T47D (cell line): Measurements from ENCODE around the gene AFAP1L1.
A peak's percentile ranks its signal among the peaks of the same experiment; 100 is the strongest.

Experiments used
- DNase-seq, 2 experiments: peaks; one replicate each; pipeline versions ENCODE4 v3.0.0 to v3.0.0-alpha.2; 2011 to 2012; ENCODE audit warnings: low read depth in 1 of 2, low spot score in 1 of 2
- JUND ChIP-seq: IDR thresholded peaks from 2 replicates; pipeline ENCODE4 v1.6.1; 2012; ENCODE audit warnings: low read depth
- in situ Hi-C: cut with HindIII; loops from 2 replicates; pipeline ENCODE4 v1.10.0; 2016; ENCODE audit warnings: low sequenced_read_pairs, low pct_unique_long_range_greater_than_20kb

AFAP1L1 gene

DNA sequence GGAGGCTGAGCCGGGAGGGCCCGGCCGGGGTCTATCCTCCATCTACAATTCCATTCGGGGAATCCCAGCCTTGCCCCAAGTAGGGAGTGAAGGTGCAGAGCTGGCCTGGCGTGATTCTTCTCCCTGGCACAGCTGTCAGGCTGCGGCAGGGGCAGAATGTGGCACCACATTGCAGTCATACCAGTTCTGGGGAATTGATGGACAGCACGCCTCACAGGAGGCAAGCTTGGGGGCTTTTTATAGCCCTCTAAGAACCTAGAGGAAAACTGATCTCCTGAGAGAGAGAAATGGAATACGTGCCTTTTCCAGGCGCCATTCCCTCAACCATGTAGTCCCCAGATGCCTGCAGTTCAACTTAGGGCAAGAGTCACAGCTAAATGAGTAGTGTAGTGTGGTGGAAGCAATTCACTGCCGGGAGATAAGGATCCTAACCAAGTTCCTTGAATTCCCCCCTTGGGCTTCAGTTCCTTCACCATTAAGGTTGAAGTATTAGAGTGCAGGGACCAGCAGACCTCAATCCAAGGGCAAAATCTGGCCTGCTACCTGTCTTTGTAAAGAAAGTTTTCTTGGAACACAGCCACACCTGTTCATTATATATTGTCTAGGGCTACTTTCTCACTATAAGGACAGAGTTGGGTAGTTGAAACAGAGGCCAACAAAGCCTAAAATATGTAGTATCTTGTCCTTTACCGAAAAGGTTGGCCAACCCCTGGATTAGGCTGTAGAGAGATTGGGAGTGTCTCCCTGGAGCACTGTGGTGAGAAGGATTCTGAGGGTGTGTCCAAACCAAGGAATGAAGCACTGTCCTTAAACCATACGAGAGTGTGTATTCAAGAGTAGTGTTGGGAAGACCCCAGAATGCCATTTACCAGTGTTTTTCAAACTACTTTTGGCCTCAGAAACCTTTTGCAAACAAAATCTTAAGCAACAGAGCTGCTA, 10.6 kb downstream of the AFAP1L1 start:
- in situ Hi-C loops = no loop called here
- DNase-seq = peak in 1 of 2 experiments; percentile 18
- TF ChIP-seq JUND = no peak

- peak in 1 of 2 experiments; percentile 15 for DNase-seq
- in situ Hi-C loops = no loop called here
- TF ChIP-seq JUND = no peak
Observed at GRCh38 chr5:149282966-149283332, 11.3 kb downstream of the AFAP1L1 start.

GRCh38 chr5:149283626-149284480, 12.2 kb downstream of the AFAP1L1 start:
- TF ChIP-seq JUND = no peak
- DNase-seq = no peak
- in situ Hi-C loops = no loop called here

- DNase-seq = no peak
- TF ChIP-seq JUND = no peak
- in situ Hi-C loops = no loop called here
Observed at GRCh38 chr5:149284501-149284900, 12.8 kb downstream of the AFAP1L1 start.

DNA sequence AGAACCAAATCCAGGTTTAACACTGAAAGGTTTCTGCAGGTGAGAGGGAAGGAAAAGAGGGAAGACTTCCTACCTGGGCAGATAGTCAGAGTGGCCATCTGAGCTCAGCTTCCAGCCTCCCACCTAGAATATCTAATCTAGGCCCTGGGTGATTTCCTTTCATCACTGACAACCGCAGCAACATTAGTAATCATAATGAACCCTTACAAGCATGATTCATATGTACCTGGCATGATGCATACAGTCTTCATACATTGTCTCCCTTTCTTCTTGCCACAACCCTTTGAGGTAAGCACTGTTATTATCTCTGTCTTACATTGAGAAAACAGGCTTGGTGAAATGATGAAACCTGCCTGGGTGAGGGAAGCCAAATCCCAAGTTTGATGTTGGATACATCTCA, 13.5 kb downstream of the AFAP1L1 start:
- in situ Hi-C loops = no loop called here
- no peak for DNase-seq

DNA sequence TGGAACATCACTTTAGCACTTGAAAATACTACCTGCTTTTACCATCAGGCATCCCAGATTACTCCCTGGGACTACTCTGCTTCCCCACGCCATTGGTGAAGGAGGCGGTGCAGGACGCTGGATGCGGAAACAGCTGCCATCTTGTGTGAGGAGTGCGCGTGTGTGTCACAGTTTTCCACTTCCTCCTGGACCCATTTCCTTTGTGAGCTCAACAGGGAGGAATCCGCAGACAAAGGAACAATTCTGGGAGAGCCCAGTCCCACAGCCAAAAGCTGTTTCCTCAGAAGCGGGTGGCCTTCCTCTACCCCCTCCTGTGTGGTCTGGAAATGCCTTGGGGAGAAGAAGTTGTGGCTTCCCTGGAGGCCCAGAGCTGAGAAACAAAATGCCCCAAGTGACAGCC, 16.8 kb downstream of the AFAP1L1 start:
- in situ Hi-C loops = no loop called here
- no peak for TF ChIP-seq JUND
- DNase-seq = no peak

More for the DNA sequence above, 13.5 kb downstream of the AFAP1L1 start:
- TF ChIP-seq JUND = no peak

DNA sequence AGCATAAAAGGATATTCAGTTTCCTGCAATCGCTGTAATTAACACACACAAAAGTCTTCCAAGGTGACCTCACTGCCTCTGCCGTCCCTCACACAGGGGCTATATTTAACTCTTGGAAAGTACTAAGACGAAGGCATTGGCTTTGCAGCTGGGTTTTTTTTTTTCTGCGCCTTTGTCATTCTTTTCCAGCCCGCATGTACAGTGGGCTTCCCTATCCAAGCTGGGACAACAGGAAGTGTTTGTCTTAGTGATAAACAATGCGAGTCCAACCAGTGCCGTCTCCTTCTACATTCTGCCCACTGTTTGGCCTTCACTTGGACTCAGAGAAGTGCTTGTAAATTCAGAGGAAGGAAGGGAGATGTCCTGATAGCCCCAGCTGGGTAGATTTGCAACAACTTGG, 17.6 kb downstream of the AFAP1L1 start:
- TF ChIP-seq JUND = no peak
- DNase-seq = no peak
- in situ Hi-C loops = no loop called here

DNA sequence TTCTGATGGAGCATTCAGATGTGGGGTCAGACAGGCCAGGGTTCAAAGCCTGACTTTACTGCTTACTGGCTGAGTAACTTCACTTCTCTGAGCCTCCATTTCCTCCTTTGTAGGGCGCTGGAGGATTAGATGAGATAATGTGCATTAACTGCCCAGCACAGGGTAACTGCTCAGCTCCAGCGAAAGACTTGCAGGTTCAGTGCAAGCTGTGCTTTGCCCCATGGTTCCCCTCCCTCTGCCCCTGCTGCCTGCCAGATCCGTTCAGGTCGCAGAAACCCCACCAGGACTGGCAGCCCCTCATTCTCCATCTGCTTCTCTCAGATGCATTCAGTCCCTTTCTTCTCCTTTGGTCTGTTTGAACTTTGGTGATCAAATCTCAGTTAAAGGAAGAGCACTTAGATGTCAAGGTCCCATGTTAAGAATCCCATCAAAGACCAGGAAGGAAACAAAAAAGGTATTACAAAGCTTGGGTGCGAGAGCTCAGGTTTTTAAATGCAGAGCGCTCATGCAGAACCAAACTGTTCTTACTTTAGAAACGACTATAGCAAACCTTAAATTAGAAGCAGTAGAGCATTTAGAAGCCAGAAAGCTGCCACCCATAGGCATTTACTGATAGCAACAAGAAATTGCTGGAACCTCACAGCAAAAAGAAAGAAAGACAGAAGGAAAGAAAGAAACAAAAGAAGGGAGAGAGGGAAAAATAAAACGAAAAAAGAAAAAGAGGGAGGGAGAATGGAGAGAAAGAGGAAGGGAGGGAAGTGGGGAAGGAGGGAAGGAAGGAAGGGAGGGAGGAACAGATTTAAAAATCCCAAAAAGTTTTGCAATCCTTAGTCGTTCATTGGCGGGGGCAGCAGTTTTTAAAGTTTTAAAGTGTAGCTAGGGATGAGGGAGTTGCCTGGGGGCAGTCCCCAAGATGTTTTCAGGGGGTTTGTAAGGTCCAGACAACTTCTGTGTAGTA, 23.5 kb downstream of the AFAP1L1 start:
- in situ Hi-C loops = no loop called here
- no peak for DNase-seq
- TF ChIP-seq JUND = no peak

DNA sequence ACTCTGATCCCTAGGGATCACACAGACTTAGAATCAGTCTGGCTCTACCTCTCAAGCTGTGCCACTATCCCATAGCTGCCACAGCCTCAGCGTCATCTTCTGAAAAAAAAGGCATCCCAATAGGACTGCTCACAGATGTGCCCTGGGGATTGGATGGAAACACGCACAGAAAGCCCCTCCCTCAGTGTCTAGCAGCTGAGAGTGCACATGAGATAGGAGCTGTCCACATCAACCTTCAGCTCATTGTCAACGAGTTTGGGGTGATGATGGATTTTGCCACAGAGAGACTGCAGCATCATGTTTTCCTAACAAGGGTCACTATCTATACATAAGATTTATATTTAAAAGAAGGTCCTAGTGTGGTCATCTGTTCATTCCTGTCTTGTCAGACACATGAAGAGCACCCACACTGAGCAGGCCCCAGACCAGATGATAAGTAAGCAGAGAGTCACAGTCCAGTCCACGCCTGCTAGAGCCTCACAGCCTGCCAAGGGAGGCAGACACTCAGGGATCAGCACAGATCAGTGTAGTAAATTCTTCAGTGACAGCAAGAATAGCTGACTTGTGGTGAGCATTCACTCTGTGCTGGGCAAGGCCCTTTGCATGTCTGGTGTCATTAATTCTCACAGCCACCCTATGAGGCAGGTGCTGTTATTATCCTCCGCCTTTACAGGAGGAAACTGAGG, 25.8 kb downstream of the AFAP1L1 start:
- no peak for DNase-seq
- in situ Hi-C loops = no loop called here
- TF ChIP-seq JUND = no peak

- in situ Hi-C loops = no loop called here
- no peak for TF ChIP-seq JUND
- no peak for DNase-seq
Observed at GRCh38 chr5:149298163-149298562, 26.5 kb downstream of the AFAP1L1 start.

DNA sequence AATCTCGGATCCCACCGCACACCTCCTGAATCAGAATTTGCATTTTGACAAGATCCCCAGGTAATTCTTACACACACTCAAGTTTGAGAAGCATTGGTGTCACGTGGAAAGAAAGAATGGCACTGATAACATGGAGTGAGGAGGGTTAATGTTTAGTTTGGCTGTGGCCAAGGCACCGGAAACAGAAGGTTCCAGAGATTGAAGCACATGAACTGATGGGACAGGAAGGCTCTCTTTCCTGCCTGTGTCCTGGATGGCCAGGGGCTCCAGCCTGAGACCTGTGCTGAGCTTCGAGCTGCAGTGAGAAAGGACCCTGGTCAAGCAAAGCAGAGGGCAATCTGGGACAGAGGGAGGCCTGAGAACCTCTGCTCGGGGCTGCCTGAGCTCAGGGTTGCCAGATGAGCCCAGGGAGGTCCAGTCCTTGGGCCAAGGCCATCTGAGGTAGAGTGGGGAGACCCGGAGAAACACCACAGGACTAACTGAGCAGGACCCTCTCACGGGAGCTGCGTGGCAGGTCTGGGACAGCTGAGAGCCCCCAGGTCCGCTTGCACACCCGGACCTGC, 27.3 kb downstream of the AFAP1L1 start:
- no peak for DNase-seq
- TF ChIP-seq JUND = no peak
- in situ Hi-C loops = no loop called here
